GM18498 (cell line): ENCODE data around the gene NDST4.
"Not testable (repeated sequence)": the region's sequence is repeated elsewhere in the genome, so short reads cannot be mapped to it uniquely, and the experiment has no call there.

Source experiments
- ATAC-seq: cut with Tn5 transposase; IDR thresholded peaks from one replicate; pipeline ENCODE4 v1.9.1; 2021; ENCODE audit warnings: mild to moderate bottlenecking, moderate library complexity; ENCODE audit not compliant: unreplicated experiment

The NDST4 gene

GRCh38 chr4:115058533-115058932, 54.9 kb downstream of the NDST4 start:
- no peak for ATAC-seq

DNA sequence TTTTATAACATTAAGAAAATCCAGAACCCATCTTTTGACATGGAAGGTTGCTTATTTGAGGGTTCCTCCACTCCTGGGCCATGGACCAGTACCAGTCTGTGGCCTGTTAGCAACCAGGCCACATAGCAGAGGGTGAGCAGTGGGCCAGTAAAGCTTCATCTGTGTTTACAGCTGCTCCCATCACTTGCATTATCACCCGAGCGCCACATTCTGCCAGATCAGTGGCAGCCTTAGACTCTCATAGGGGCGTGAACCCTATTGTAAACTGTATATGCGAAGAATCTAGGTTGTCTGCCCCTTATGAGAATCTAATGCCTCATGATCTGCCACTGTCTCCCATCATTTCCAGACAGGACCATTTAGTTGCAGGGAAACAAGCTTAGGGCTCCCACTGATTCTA, 58.6 kb downstream of the NDST4 start:
- ATAC-seq, result no peak

DNA sequence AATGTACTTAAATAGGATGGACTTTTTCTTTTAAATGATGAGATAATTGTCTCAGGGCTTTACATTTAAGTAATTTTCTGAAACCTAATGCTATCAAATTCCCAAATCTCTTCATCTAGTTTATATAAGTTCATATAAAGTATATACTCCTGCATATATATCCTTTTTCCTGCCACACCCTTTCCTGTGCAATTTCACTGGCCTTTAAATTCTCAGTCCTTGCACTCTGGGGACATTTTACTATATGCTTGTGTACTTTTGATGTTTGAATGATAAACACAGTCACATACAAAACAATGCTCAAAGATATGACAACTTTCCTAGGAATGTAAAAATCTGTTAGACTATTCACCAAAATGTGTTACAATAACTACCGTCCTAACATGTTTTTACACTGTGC, 60.1 kb downstream of the NDST4 start:
- no peak for ATAC-seq

- no peak for ATAC-seq
Measured at GRCh38 chr4:115042496-115042895, 70.9 kb downstream of the NDST4 start.

DNA sequence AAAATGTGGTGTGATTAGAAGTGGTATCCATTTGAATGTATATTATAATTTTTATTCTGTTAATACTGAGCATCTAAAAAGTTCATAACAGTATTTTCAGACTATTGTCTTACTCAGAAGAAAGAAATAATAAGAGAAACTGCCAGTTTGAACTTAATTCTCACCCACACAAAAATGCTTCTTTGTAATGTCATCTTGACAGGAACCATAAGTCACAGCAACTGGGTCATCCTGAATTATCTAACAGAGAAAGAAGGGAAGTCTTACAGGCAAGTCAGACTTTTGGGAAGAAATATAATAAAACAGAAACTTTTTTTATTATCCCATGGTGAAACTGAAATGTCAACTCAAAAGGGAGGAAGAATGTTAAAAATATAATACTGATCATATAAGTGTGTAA, 83.1 kb downstream of the NDST4 start:
- ATAC-seq, result no peak

GRCh38 chr4:115028682-115029410, 84.6 kb downstream of the NDST4 start:
- ATAC-seq, result no peak

DNA sequence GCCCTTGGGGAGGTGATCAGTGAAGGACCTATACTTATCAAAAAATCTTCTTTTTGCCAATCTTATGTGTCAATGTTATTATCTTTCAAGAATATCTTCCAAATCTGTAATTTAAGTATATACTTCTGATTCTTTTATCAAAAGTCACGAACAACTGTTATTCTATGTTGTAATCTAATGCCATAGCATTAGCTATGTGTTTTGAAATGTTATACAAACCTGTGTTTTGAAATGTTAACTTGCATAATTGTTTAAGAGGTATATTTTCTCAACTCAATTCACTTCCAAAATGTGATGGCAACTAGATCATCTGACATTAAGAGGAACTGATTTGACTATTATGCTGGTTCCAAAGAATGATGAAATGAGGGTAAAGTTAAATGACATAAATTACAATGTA, 113.5 kb downstream of the NDST4 start:
- ATAC-seq, result no peak

GRCh38 chr4:114998316-114998715, 115.1 kb downstream of the NDST4 start:
- ATAC-seq, result no peak

- no peak for ATAC-seq
Measured at GRCh38 chr4:114997576-114998247, 115.7 kb downstream of the NDST4 start.

DNA sequence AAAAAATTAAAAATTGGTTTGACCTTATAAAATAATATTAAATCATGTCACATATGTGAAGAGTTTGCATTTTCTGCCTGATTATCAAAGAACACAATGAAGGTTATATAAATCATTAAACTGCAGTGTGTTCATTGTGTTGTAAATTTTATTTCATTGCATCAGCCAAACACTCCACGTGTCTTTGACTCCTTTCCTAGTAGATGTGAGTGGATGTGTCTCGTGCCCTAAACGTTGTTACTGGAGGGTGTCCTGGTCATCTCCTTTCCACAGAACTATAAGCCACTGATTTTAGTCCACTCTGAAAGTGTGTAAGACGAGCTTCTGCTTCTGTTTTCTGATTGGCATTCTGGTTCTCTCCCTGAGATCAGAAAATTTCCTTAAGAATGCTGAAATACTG, 127.3 kb downstream of the NDST4 start:
- ATAC-seq, result no peak

DNA sequence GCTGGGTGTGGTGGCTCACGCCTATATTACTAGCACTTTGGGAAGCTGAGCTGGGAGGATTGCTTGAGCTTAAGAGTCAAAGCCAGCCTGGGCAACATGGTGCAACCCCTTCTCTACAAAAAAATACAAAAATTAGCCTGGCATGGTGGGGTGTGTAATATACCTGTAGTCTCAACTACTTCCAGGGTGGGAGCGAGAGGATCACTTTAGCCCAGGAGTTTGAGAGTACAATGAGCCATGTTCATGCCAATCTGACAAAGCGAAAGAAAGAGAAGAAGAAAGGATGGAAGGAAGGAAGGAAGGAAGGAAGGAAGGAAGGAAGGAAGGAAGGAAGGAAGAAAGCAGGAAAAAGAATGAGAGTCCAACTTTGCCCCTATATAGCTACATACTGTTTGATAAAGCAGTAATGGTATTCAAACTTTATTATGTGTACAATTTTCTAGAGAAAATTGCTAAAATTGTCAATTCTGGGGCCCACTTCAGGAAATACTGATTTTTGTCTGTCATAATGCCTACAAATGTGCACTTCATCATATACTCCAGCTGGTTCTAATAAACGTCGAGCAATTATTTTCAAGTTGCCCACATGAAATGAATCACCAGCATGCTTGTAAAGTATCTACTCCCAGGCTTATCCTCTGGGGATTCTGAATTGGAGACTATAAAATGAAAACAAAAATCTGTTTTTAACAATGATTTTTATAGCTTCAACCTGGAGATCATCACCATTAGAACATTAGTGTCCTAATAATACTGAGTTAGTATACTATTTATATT, 132.3 kb downstream of the NDST4 start:
- no peak for ATAC-seq

- ATAC-seq, result not testable (repeated sequence)
Measured at GRCh38 chr4:114980399-114980798, 133.0 kb downstream of the NDST4 start.

DNA sequence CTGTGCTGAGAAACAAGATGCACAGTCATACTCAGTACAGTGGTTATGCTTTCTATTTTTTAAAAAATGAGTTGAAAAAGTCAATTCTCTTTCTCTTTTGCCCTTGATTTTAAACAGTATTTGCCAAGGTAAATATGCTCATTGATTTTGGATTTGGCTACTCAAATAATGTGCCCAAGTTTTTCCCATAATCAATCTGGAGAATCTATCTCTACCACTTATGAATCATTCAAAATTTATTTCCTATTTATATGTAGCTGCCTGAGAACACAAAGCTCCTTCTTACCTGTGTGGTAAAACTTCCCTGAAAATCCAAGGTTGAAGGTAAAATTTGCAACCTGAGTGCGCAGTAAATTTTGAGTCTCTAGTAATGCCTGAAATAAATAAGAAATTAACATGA, 136.5 kb downstream of the NDST4 start:
- no peak for ATAC-seq

- no peak for ATAC-seq
Measured at GRCh38 chr4:114964026-114964425, 149.4 kb downstream of the NDST4 start.

- no peak for ATAC-seq
Measured at GRCh38 chr4:114945616-114946015, 167.8 kb downstream of the NDST4 start.

DNA sequence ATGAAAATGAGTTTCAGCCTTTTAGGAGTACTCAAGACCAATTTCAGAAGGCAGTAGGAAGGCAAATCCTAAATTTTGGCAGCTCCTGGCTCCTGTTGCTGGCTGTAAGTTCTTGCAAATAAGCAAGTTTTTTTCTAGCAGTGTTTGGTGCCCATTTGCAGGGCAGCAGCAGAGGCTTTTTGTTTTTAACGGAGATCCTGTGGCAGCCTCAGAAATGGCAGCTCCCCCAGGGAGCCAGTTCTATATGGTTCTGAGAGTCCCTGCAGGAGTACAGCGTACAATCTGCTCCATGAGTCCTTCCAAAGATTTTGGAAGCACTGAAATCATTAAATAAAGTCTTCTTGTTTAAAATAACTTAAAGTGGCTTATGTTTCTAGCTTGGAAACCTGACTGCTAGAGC, 171.9 kb downstream of the NDST4 start:
- ATAC-seq, result no peak

DNA sequence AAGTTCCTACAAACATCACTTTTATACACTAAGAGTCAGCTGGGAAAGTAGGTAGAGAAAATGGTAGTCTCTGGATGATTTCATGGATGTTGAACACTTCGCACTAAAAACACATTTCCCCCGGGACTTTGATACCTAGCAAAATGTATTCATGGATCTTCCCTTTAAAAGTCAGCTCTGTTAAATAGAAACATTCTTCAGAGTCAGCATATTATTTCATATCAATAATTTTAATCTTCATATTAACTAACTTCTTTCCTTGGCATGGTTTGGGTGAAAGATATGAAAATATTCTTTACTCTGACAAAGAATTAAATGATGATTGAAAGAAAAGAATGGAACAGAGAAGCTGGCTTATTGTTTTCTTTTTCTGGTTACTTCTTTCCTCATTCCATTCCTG, 185.5 kb downstream of the NDST4 start:
- ATAC-seq, result no peak

GRCh38 chr4:114926583-114926982, 186.8 kb downstream of the NDST4 start:
- no peak for ATAC-seq

DNA sequence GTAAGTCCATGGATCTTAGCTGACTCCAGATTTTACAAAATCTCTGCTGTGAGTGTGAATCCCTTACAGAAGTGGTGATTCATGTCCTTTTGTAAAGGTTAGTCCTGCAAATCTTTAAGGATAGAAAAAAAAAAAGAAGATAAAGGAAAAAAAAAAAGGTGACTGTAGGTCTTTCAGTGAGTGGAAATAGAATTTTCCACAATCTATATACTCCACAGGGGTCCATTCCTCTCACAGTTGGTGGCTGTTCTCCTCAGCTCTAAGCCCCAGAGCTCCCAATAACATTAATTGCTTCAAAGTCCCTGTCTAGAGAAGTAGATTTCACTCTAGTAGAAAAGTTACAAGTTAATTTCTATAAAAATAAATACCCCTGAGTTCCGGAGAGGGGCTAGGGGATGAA, 189.1 kb downstream of the NDST4 start:
- no peak for ATAC-seq

- ATAC-seq, result no peak
Measured at GRCh38 chr4:114922592-114922933, 190.9 kb downstream of the NDST4 start.

- no peak for ATAC-seq
Measured at GRCh38 chr4:114921790-114922591, 191.4 kb downstream of the NDST4 start.
